HepG2 (cell line): Measurements from ENCODE around the gene OBSL1. TPM values are rescaled to one million over a fixed set of nuclear protein-coding genes. Genes with fewer than 3 reads are reported as not detected.

Experiments
- ARNT ChIP-seq: fragments of 450-650 bp; IDR thresholded peaks from 2 replicates; pipeline ENCODE4 v1.6.1; 2017
- ATF2 ChIP-seq: sonication (generic); formaldehyde crosslinking; IDR thresholded peaks from 2 replicates; pipeline ENCODE4 v1.4.0; 2020; ENCODE audit warnings: missing genetic modification reagents
- CHCHD3 ChIP-seq: sonication (generic); formaldehyde crosslinking; IDR thresholded peaks from 2 replicates; pipeline ENCODE4 v1.8.0; 2022; ENCODE audit warnings: mild to moderate bottlenecking, missing genetic modification reagents, moderate library complexity
- FOXO1 ChIP-seq: sonication (generic); formaldehyde crosslinking; IDR thresholded peaks from 2 replicates; pipeline ENCODE4 v1.4.0; 2020; ENCODE audit warnings: missing genetic modification reagents
- HMGA1 ChIP-seq: sonication (generic); formaldehyde crosslinking; conservative IDR thresholded peaks from 2 replicates; pipeline ENCODE4 v1.4.0; 2020; ENCODE audit warnings: missing genetic modification reagents
- NR0B2 ChIP-seq: sonication (generic); formaldehyde crosslinking; IDR thresholded peaks from 2 replicates; pipeline ENCODE4 v1.4.0; 2020; ENCODE audit warnings: mild to moderate bottlenecking, missing genetic modification reagents
- SAP130 ChIP-seq: IDR thresholded peaks from 2 replicates; pipeline ENCODE4 v1.6.1; 2016; ENCODE audit warnings: low read depth
- TBX2 ChIP-seq: sonication (generic); formaldehyde crosslinking; IDR thresholded peaks from 2 replicates; pipeline ENCODE4 v1.5.0; 2020; ENCODE audit warnings: missing genetic modification reagents, mild to moderate bottlenecking, borderline replicate concordance
- ZFX ChIP-seq: sonication (generic); formaldehyde crosslinking; IDR thresholded peaks from 2 replicates; pipeline ENCODE4 v1.4.0; 2020; ENCODE audit warnings: mild to moderate bottlenecking, low read depth, missing genetic modification reagents, moderate library complexity
- ZNF205 ChIP-seq: IDR thresholded peaks from 2 replicates; pipeline ENCODE4 v1.6.1; 2018; ENCODE audit warnings: missing biosample characterization, missing genetic modification reagents
- ZNF280B ChIP-seq: sonication (generic); formaldehyde crosslinking; IDR thresholded peaks from 2 replicates; pipeline ENCODE4 v1.5.0; 2020; ENCODE audit warnings: missing genetic modification reagents, mild to moderate bottlenecking, borderline replicate concordance
- ZNF549 ChIP-seq: sonication (generic); formaldehyde crosslinking; IDR thresholded peaks from 2 replicates; pipeline ENCODE4 v1.5.0; 2020; ENCODE audit warnings: missing genetic modification reagents
- ZNF605 ChIP-seq: sonication (generic); formaldehyde crosslinking; IDR thresholded peaks from 2 replicates; pipeline ENCODE4 v1.8.0; 2022; ENCODE audit warnings: mild to moderate bottlenecking, missing genetic modification reagents
- ZNF615 ChIP-seq: sonication (generic); formaldehyde crosslinking; IDR thresholded peaks from 2 replicates; pipeline ENCODE4 v1.5.0; 2020; ENCODE audit warnings: mild to moderate bottlenecking, missing genetic modification reagents, borderline replicate concordance
- ZNF891 ChIP-seq: sonication (generic); formaldehyde crosslinking; IDR thresholded peaks from 2 replicates; pipeline ENCODE4 v1.5.0; 2020; ENCODE audit warnings: mild to moderate bottlenecking, missing genetic modification reagents
- polyA plus RNA-seq, 8 experiments: library from polyadenylated mRNA; depleted of rRNA in 3 of 8; stranded (reverse) in 7 of 8; unstranded in 1 of 8; fragments of >200 nt; fragmentation: Illumina TruSeq in 4 of 8; extraction: Trizol in 4 of 8; gene quantifications; 2 replicates each; pipeline versions ENCODE4 v1.2.1 to v1.2.3, GENCODE V29; 2011 to 2016; ENCODE audit warnings: low read depth in 4 of 8, missing spikeins in 1 of 8, mixed read lengths in 1 of 8; ENCODE audit not compliant: insufficient read depth in 1 of 8
- total RNA-seq, 5 experiments: library from RNA; depleted of rRNA; stranded (reverse); fragments of >200 nt; fragmentation: Illumina TruSeq; extraction: Trizol; gene quantifications; 2 replicates each; pipeline ENCODE4 v1.2.3, GENCODE V29; 2016; ENCODE audit warnings: low read depth in 1 of 5
- TF ChIP-seq, protein P1 (sequence below): IDR thresholded peaks from 2 replicates; pipeline ENCODE4 v1.6.1; 2016; ENCODE audit warnings: missing compliant biosample characterization, missing genetic modification reagents, borderline replicate concordance
- TF ChIP-seq, protein P2 (sequence below): sonication (generic); formaldehyde crosslinking; conservative IDR thresholded peaks from 2 replicates; pipeline ENCODE4 v1.8.0; 2022; ENCODE audit warnings: low read depth, missing genetic modification reagents

OBSL1 gene
- total and polyA plus RNA-seq, 2 of the 13 experiments (the other 11 are each of a cell fraction or from before 2014, with no cell fraction given): 86.7 to 218 TPM

DNA sequence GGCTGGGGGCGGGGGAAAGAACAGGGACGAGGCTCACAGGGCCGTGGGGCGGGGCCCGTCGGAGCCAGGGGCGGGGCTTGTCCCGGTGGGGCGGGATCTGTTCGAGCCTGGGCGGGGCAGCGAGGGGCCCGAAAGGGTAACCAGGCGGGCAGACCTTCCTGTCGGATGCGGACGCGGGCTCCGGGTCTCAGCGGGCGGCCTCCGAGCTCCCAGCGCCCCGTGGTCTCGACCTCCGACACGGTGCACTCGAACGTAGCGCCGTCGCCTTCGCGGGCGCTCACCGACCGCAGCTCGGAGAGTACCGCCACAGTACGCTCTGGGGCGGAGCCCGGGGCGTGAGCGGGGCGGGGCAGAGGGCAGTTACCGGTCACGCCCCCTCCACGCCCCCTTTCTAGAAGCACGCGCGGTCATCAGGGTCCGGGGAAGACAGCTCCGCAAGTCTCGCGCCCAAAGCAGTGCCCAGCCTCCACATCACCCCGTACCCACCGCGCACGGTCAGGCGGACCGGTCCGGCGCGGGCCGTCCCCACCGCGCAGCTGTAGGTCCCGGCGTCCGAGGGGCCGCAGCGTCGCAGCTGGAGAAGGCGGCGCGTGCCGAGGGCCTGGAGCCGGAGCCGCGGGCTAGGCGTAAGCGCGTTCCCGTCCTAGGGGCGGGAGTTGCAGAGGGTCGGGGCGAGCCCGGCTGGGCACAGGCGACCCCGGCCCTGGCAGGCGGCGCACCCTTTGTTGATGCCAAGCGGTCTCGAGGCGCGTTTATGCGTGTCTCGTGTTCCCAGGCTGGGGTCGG is 18.8 kb downstream of the OBSL1 start (continued):
- TF ChIP-seq, protein P1, sequence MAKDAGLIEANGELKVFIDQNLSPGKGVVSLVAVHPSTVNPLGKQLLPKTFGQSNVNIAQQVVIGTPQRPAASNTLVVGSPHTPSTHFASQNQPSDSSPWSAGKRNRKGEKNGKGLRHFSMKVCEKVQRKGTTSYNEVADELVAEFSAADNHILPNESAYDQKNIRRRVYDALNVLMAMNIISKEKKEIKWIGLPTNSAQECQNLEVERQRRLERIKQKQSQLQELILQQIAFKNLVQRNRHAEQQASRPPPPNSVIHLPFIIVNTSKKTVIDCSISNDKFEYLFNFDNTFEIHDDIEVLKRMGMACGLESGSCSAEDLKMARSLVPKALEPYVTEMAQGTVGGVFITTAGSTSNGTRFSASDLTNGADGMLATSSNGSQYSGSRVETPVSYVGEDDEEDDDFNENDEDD: peak; percentile 84; the same call in 1 of the 2 replicates
- TF ChIP-seq ZNF891 (CRISPR knock-in tag): peak; percentile 76
- no peak for TF ChIP-seq ARNT
- peak; percentile 93; the same call in 1 of the 2 replicates for TF ChIP-seq CHCHD3 (CRISPR knock-in tag)
- TF ChIP-seq ZNF280B (CRISPR knock-in tag): peak; percentile 66
- TF ChIP-seq HMGA1: no peak
- TF ChIP-seq ZNF615 (CRISPR knock-in tag): no peak
- TF ChIP-seq, protein P2, sequence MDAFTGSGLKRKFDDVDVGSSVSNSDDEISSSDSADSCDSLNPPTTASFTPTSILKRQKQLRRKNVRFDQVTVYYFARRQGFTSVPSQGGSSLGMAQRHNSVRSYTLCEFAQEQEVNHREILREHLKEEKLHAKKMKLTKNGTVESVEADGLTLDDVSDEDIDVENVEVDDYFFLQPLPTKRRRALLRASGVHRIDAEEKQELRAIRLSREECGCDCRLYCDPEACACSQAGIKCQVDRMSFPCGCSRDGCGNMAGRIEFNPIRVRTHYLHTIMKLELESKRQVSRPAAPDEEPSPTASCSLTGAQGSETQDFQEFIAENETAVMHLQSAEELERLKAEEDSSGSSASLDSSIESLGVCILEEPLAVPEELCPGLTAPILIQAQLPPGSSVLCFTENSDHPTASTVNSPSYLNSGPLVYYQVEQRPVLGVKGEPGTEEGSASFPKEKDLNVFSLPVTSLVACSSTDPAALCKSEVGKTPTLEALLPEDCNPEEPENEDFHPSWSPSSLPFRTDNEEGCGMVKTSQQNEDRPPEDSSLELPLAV (CRISPR knock-in tag): no peak
- peak; percentile 88 for TF ChIP-seq TBX2 (CRISPR knock-in tag)
- TF ChIP-seq FOXO1 (CRISPR knock-in tag): no peak; the same call in 1 of the 2 replicates
- no peak for TF ChIP-seq ZNF549
- peak; percentile 78 for TF ChIP-seq SAP130 (CRISPR knock-in tag)
- peak; percentile 55 for TF ChIP-seq ZFX
- 0 out of 2 replicates have a peak, but pooled peaks have one; percentile 61 for TF ChIP-seq NR0B2 (CRISPR knock-in tag)
- no peak; the same call in 1 of the 2 replicates for TF ChIP-seq ZNF605 (CRISPR knock-in tag)
- TF ChIP-seq ZNF205: peak; percentile 51; the same call in 1 of the 2 replicates
- TF ChIP-seq ATF2 (CRISPR knock-in tag): 0 out of 2 replicates have a peak, but pooled peaks have one; percentile 18
